AG04450 (cell line): ENCODE measurements around the gene DHRSX. TPM values are rescaled to one million over a fixed set of nuclear protein-coding genes. Genes with fewer than 3 reads are reported as not detected.
"Not testable (repeated sequence)": the region's sequence is repeated elsewhere in the genome, so short reads cannot be mapped to it uniquely, and the experiment has no call there.

Experiments used
- CTCF ChIA-PET: fragments of 300-600, 350-600 bp; formaldehyde crosslinking; extraction: SDS; loops from one replicate; lab custom pipeline; 2022; ENCODE audit warnings: antibody characterized with exemption, inconsistent platforms; lab: Charles Lee
- POLR2A ChIA-PET: fragments of 350-600 bp; formaldehyde crosslinking; extraction: SDS; loops from one replicate; lab custom pipeline; 2021; ENCODE audit warnings: antibody characterized with exemption, inconsistent platforms; lab: Yijun Ruan, JAX
- DNase-seq: peaks from one replicate; pipeline ENCODE4 v3.0.0-alpha.2; 2011; ENCODE audit warnings: low read depth, low spot score
- H3K27ac ChIP-seq: one replicate; pipeline ENCODE4 v1.5.1; 2012; ENCODE audit warnings: low read depth, low read length, control low read depth
- H3K27me3 ChIP-seq: one replicate; pipeline ENCODE4 v1.6.0; 2012; ENCODE audit warnings: low read length; ENCODE audit not compliant: control insufficient read depth, insufficient read depth
- H3K4me3 ChIP-seq: 2 replicates; pipeline ENCODE4 v1.5.1; 2011; ENCODE audit warnings: mild to moderate bottlenecking, low read depth, low read length, control low read depth
- H3K9me3 ChIP-seq: 2 replicates; pipeline ENCODE4 v1.5.1; 2012; ENCODE audit warnings: low read length; ENCODE audit not compliant: control insufficient read depth, insufficient read depth
- CTCF ChIP-seq: IDR thresholded peaks from 2 replicates; pipeline ENCODE4 v1.5.1; 2011; ENCODE audit warnings: low read depth, low read length, control low read depth, inconsistent platforms
- polyA plus RNA-seq: library from polyadenylated mRNA; depleted of rRNA; stranded (reverse); fragments of >200 nt; gene quantifications from 2 replicates; pipeline ENCODE4 v1.2.3, GENCODE V29; 2011

The DHRSX gene
- polyA plus RNA-seq, 1 experiment: 43.2 TPM

- DNase-seq: no peak
- CTCF ChIA-PET: no interaction called here
- TF ChIP-seq CTCF: no peak
- Histone ChIP-seq H3K9me3 (no peaks in the 10 kb centered on the region; the same call in 1 of the 2 replicates), H3K27me3 (no peaks in the 10 kb centered on the region), H3K27ac (no peak overlapping the region), H3K4me3 (no peak overlapping the region)
- POLR2A ChIA-PET: no interaction called here
Observed at GRCh38 chrX:2267890-2268289, 232.9 kb downstream of the DHRSX start.

- no peak for DNase-seq
- ChIA-PET POLR2A (no interaction called here), CTCF (no interaction called here)
- Histone ChIP-seq H3K27me3 (no peaks in the 10 kb centered on the region), H3K4me3 (no peak overlapping the region), H3K27ac (no peak overlapping the region), H3K9me3 (no peaks in the 10 kb centered on the region; the same call in 1 of the 2 replicates)
- TF ChIP-seq CTCF: no peak
Observed at GRCh38 chrX:2266445-2267349, 234.1 kb downstream of the DHRSX start.

- CTCF ChIA-PET, DNase-seq, H3K9me3 ChIP-seq, H3K27me3 ChIP-seq, H3K4me3 ChIP-seq, POLR2A ChIA-PET, H3K27ac ChIP-seq: not testable (repeated sequence)
Observed at GRCh38 chrX:2265658-2266444, 234.9 kb downstream of the DHRSX start.

- Histone ChIP-seq H3K9me3 (no peaks in the 10 kb centered on the region), H3K27ac (no peak overlapping the region), H3K27me3 (no peaks in the 10 kb centered on the region), H3K4me3 (no peak overlapping the region)
- no peak for DNase-seq
- ChIA-PET CTCF (no interaction called here), POLR2A (no interaction called here)
- TF ChIP-seq CTCF: no peak
Observed at GRCh38 chrX:2264179-2265030, 236.4 kb downstream of the DHRSX start.

GRCh38 chrX:2263203-2263602, 237.6 kb downstream of the DHRSX start:
- no peaks in the 10 kb centered on the region for H3K9me3 ChIP-seq
- no peak for DNase-seq
- H3K27me3 ChIP-seq: no peaks in the 10 kb centered on the region
- H3K4me3 ChIP-seq: no peak overlapping the region
- TF ChIP-seq CTCF: no peak
- ChIA-PET POLR2A (no interaction called here), CTCF (no interaction called here)
- H3K27ac ChIP-seq: no peak overlapping the region
